DOHH2 (cell line): ENCODE data around the gene PRPF8.
A peak's percentile ranks its signal among the peaks of the same experiment; 100 is the strongest.

Experiments used
- H3F3A ChIP-seq: fragments of 200-600 bp; sonication (generic), shearing (Covaris generic); 2 replicates; pipeline ENCODE4 v1.6.0; 2016; ENCODE audit warnings: antibody characterized with exemption, mild to moderate bottlenecking; ENCODE audit not compliant: control insufficient read depth, insufficient read depth
- H3K27ac ChIP-seq: fragments of 200-600 bp; sonication (generic); 2 replicates; pipeline ENCODE4 v1.5.1; 2014; ENCODE audit warnings: low read depth, mild to moderate bottlenecking, low read length, moderate library complexity
- H3K27me3 ChIP-seq: fragments of 200-600 bp; sonication (generic); 2 replicates; pipeline ENCODE4 v1.6.1; 2014; ENCODE audit warnings: mild to moderate bottlenecking, low read length, mixed read lengths; ENCODE audit not compliant: control insufficient read depth
- H3K36me3 ChIP-seq: fragments of 200-600 bp; sonication (generic); 2 replicates; pipeline ENCODE4 v1.6.1; 2014; ENCODE audit warnings: mild to moderate bottlenecking, low read length, moderate library complexity, mixed read lengths; ENCODE audit not compliant: control insufficient read depth
- H3K4me1 ChIP-seq: fragments of 200-600 bp; sonication (generic); 2 replicates; pipeline ENCODE4 v1.6.1; 2014; ENCODE audit warnings: mild to moderate bottlenecking, low read length, mixed read lengths; ENCODE audit not compliant: control insufficient read depth
- H3K4me2 ChIP-seq: fragments of 200-600 bp; sonication (generic); 2 replicates; pipeline ENCODE4 v1.6.0; 2014; ENCODE audit warnings: mild to moderate bottlenecking, low read length, moderate library complexity
- H3K4me3 ChIP-seq: fragments of 200-600 bp; sonication (generic); 2 replicates; pipeline ENCODE4 v1.5.1; 2014; ENCODE audit warnings: mild to moderate bottlenecking, low read length, mixed read lengths
- H3K79me2 ChIP-seq: fragments of 200-600 bp; sonication (generic); 2 replicates; pipeline ENCODE4 v1.6.1; 2014; ENCODE audit warnings: mild to moderate bottlenecking, low read length, mixed read lengths; ENCODE audit not compliant: control insufficient read depth
- H3K9me2 ChIP-seq: fragments of 200-600 bp; sonication (generic); replicated peaks from 2 replicates; pipeline ENCODE4 v1.6.1; 2014; ENCODE audit warnings: mild to moderate bottlenecking, low read length, mixed read lengths; ENCODE audit not compliant: control insufficient read depth
- H3K9me3 ChIP-seq: fragments of 200-600 bp; sonication (generic); 2 replicates; pipeline ENCODE4 v1.6.1; 2014; ENCODE audit warnings: antibody characterized with exemption, low read length, mixed read lengths; ENCODE audit not compliant: control insufficient read depth, insufficient read depth
- H4K20me1 ChIP-seq: fragments of 200-600 bp; sonication (generic); 2 replicates; pipeline ENCODE4 v1.6.0; 2014; ENCODE audit warnings: low read depth, mild to moderate bottlenecking, antibody characterized with exemption, low read length, moderate library complexity; ENCODE audit not compliant: control insufficient read depth, insufficient read depth
- EZH2phosphoT487 ChIP-seq: fragments of 200-600 bp; sonication (generic); IDR thresholded peaks from 2 replicates; pipeline ENCODE4 v1.6.1; 2017; ENCODE audit warnings: borderline replicate concordance, mild to moderate bottlenecking, antibody characterized with exemption, low read length, moderate library complexity, mixed read lengths
- TF ChIP-seq, protein P1 (sequence below): fragments of 200-600 bp; sonication (generic); IDR thresholded peaks from one replicate; pipeline ENCODE4 v1.5.1; 2014; ENCODE audit warnings: antibody characterized with exemption, mild to moderate bottlenecking, low read depth, low read length; ENCODE audit not compliant: poor library complexity, severe bottlenecking

Gene PRPF8

DNA sequence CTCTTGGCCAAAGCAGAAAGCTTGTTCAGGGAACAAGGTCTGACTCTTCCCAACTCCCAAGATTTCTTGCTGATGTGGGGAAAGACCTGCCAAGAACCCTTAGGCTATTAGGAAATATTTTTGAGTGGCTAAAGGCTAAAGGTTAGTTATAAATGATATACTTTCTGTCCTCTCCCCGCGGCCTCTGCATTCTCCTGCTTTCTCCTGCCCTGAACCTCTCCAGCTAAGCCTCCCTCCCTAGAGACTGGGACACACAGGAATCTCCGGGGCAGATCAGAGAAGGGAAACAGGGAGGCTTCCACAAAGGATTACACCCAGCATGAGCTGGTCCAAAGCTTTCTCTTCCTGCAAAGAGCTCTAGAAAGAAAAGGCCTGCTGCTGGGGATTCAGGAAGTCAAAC lies 58.3 kb downstream of the PRPF8 start:
- H3K36me3 ChIP-seq: peaks cover 59% of the 10 kb centered on the region
- H3F3A ChIP-seq: peaks cover 11% of the 10 kb centered on the region
- no peak for TF ChIP-seq EZH2phosphoT487
- TF ChIP-seq, protein P1, sequence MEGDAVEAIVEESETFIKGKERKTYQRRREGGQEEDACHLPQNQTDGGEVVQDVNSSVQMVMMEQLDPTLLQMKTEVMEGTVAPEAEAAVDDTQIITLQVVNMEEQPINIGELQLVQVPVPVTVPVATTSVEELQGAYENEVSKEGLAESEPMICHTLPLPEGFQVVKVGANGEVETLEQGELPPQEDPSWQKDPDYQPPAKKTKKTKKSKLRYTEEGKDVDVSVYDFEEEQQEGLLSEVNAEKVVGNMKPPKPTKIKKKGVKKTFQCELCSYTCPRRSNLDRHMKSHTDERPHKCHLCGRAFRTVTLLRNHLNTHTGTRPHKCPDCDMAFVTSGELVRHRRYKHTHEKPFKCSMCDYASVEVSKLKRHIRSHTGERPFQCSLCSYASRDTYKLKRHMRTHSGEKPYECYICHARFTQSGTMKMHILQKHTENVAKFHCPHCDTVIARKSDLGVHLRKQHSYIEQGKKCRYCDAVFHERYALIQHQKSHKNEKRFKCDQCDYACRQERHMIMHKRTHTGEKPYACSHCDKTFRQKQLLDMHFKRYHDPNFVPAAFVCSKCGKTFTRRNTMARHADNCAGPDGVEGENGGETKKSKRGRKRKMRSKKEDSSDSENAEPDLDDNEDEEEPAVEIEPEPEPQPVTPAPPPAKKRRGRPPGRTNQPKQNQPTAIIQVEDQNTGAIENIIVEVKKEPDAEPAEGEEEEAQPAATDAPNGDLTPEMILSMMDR: no peak
- H3K27me3 ChIP-seq: no peaks in the 10 kb centered on the region
- H3K4me1 ChIP-seq: peaks cover 47% of the 10 kb centered on the region
- peak overlapping the region; percentile 94 for H3K4me3 ChIP-seq
- H3K9me3 ChIP-seq: no peaks in the 10 kb centered on the region
- peak overlapping the region; percentile 92 for H3K27ac ChIP-seq
- no peaks in the 10 kb centered on the region for H4K20me1 ChIP-seq
- H3K9me2 ChIP-seq: no peaks in the 10 kb centered on the region
- peaks cover 68% of the 10 kb centered on the region for H3K79me2 ChIP-seq
- H3K4me2 ChIP-seq: peak overlapping the region; percentile 85

DNA sequence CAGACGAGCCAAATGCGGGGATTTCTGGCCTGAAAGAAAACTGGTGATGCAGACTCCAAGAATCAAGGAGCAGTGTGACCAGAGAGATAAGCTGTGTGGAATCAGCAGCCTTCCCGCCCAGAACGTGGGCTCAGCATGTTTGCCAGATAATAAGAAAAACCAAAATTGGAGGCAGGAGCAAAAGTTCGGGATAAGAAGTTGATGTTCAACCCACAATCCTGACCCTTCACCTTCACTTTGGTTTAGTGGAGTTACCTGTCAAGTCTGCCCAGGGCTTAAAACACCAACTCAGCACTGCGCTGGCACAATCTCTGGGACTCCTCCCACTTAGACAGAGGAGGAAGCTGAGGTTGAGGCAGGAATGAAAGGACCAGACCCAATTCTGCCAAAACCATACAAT lies 59.1 kb downstream of the PRPF8 start:
- H3K27me3 ChIP-seq: no peaks in the 10 kb centered on the region

DNA sequence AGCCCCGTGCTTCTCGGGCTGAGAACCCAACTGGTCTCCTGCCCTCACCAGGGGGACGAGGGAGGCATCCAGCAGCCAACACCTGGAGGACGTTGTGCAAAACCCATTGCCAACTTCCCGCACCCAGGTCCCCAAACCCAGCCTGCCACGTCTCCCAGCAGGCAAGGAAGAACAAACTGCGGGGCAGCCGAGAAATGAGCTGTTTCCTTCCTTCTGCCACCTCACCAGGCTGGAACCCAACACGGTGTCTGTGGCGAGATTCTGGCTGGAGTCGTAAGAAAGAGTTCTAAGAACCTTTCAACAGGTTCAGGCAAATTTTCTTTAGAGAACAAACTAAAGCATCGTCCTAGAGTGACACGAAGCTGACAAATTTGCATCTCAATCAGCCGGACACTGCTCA lies 59.6 kb downstream of the PRPF8 start:
- Histone ChIP-seq H3K79me2 (peaks cover 80% of the 10 kb centered on the region), H3F3A (peaks cover 3% of the 10 kb centered on the region; the same call in 1 of the 2 replicates), H3K36me3 (peaks cover 69% of the 10 kb centered on the region), H3K27ac (peak overlapping the region; percentile 92), H4K20me1 (no peaks in the 10 kb centered on the region), H3K4me2 (peak overlapping the region; percentile 85), H3K4me1 (peaks cover 34% of the 10 kb centered on the region), H3K4me3 (peak overlapping the region; percentile 94), H3K9me2 (no peaks in the 10 kb centered on the region), H3K27me3 (no peaks in the 10 kb centered on the region), H3K9me3 (no peaks in the 10 kb centered on the region)
- no peak for TF ChIP-seq EZH2phosphoT487
- TF ChIP-seq, protein P1: no peak

More for the DNA sequence above, 59.1 kb downstream of the PRPF8 start:
- Histone ChIP-seq H3K79me2 (peaks cover 75% of the 10 kb centered on the region), H3K4me1 (peaks cover 40% of the 10 kb centered on the region), H3K4me2 (peak overlapping the region; percentile 85), H3K4me3 (peak overlapping the region; percentile 94), H3K9me3 (no peaks in the 10 kb centered on the region), H4K20me1 (no peaks in the 10 kb centered on the region), H3K36me3 (peaks cover 66% of the 10 kb centered on the region), H3K9me2 (no peaks in the 10 kb centered on the region), H3F3A (peaks cover 8% of the 10 kb centered on the region), H3K27ac (peak overlapping the region; percentile 92)
- TF ChIP-seq, protein P1: no peak
- no peak for TF ChIP-seq EZH2phosphoT487
